ENCODE measurements around the gene PTK6.
A peak's percentile ranks its signal among the peaks of the same experiment; 100 is the strongest.
"Not testable (repeated sequence)": the region's sequence is repeated elsewhere in the genome, so short reads cannot be mapped to it uniquely, and the experiment has no call there.

The PTK6 gene

GRCh38 chr20:63536997-63537524 is at the start of gene PTK6:
PTK6 (minus strand) TSS chr20:63537376; CDS start chr20:63537314, 62 bp downstream.
- no peak for DNase-seq

GRCh38 chr20:63586797-63587196 is 49.6 kb upstream of the PTK6 start:
- DNase-seq = no peak

- DNase-seq = no peak
Observed at GRCh38 chr20:63585616-63586565, 48.7 kb upstream of the PTK6 start.

- no peak for DNase-seq
Observed at GRCh38 chr20:63582382-63583063, 45.3 kb upstream of the PTK6 start.

GRCh38 chr20:63580796-63581461 is 43.8 kb upstream of the PTK6 start:
- peak; percentile 77 for DNase-seq

GRCh38 chr20:63579017-63579694 is 42.0 kb upstream of the PTK6 start:
- DNase-seq = no peak

GRCh38 chr20:63578224-63579016 is 41.2 kb upstream of the PTK6 start:
- DNase-seq = no peak

- no peak for DNase-seq
Observed at GRCh38 chr20:63577317-63577894, 40.2 kb upstream of the PTK6 start.

- DNase-seq = no peak
Observed at GRCh38 chr20:63576311-63576710, 39.1 kb upstream of the PTK6 start.

GRCh38 chr20:63574829-63575743 is 37.9 kb upstream of the PTK6 start:
- DNase-seq = no peak

GRCh38 chr20:63574156-63574828 is 37.1 kb upstream of the PTK6 start, which contains the start of gene HELZ2:
HELZ2 (minus strand) TSS chr20:63574239; CDS start chr20:63572385, 1,854 bp downstream.
- DNase-seq = peak; percentile 87

- no peak for DNase-seq
Observed at GRCh38 chr20:63573647-63574131, 36.5 kb upstream of the PTK6 start.

- no peak for DNase-seq
Observed at GRCh38 chr20:63572788-63573646, 35.8 kb upstream of the PTK6 start.

GRCh38 chr20:63572071-63572787 is 35.1 kb upstream of the PTK6 start:
- no peak for DNase-seq

- not testable (repeated sequence) for DNase-seq
Observed at GRCh38 chr20:63571087-63571478, 33.9 kb upstream of the PTK6 start.

GRCh38 chr20:63570281-63571086 is 33.3 kb upstream of the PTK6 start:
- no peak for DNase-seq

Measured in islet precursor cell (in vitro differentiated cells).